GM23338 (cell line): ENCODE data around the gene EPG5. TPM values are rescaled to one million over a fixed set of nuclear protein-coding genes. Genes with fewer than 3 reads are reported as not detected.

Source experiments
- ATAC-seq: fragments of 200-7000 bp; cut with Tn5 transposase; 3 replicates; pipeline ENCODE4 v1.9.1; 2020
- DNase-seq: peaks from one replicate; pipeline ENCODE4 v3.0.0-alpha.2; 2015; ENCODE audit warnings: low spot score
- H2AFZ ChIP-seq: fragments of 200-600 bp; sonication (generic); 2 replicates; pipeline ENCODE4 v1.8.0; 2016; ENCODE audit warnings: antibody characterized with exemption, mild to moderate bottlenecking, moderate library complexity
- H3F3A ChIP-seq: fragments of 200-600 bp; sonication (generic); replicated peaks from 2 replicates; pipeline ENCODE4 v1.8.0; 2017; ENCODE audit warnings: antibody characterized with exemption, mixed run types, low read depth
- H3K27ac ChIP-seq: fragments of 200-600 bp; sonication (generic); 2 replicates; pipeline ENCODE4 v1.6.1; 2016; ENCODE audit warnings: low read depth
- H3K27me3 ChIP-seq: fragments of 200-600 bp; sonication (generic); 2 replicates; pipeline ENCODE4 v1.8.0; 2016; ENCODE audit warnings: mild to moderate bottlenecking, mixed run types, moderate library complexity; ENCODE audit not compliant: insufficient read depth
- H3K36me3 ChIP-seq: fragments of 200-600 bp; sonication (generic); 2 replicates; pipeline ENCODE4 v1.8.0; 2016; ENCODE audit warnings: mild to moderate bottlenecking; ENCODE audit not compliant: insufficient read depth
- H3K4me1 ChIP-seq: fragments of 200-600 bp; sonication (generic); 2 replicates; pipeline ENCODE4 v1.8.0; 2016; ENCODE audit warnings: mild to moderate bottlenecking, moderate library complexity; ENCODE audit not compliant: insufficient read depth
- H3K4me2 ChIP-seq: fragments of 200-600 bp; sonication (generic); 2 replicates; pipeline ENCODE4 v1.7.1; 2017; ENCODE audit warnings: mixed run types
- H3K4me3 ChIP-seq: fragments of 200-600 bp; sonication (generic); 2 replicates; pipeline ENCODE4 v1.6.1; 2016; ENCODE audit warnings: mixed run types
- H3K79me2 ChIP-seq: fragments of 200-600 bp; sonication (generic); replicated peaks from 2 replicates; pipeline ENCODE4 v1.8.0; 2017; ENCODE audit warnings: mild to moderate bottlenecking; ENCODE audit not compliant: insufficient read depth
- H3K9me2 ChIP-seq: fragments of 200-600 bp; sonication (generic); 2 replicates; pipeline ENCODE4 v1.8.0; 2017; ENCODE audit not compliant: insufficient read depth
- H4K20me1 ChIP-seq: fragments of 200-600 bp; sonication (generic); replicated peaks from 2 replicates; pipeline ENCODE4 v1.8.0; 2017; ENCODE audit warnings: mild to moderate bottlenecking; ENCODE audit not compliant: insufficient read depth
- H3K27ac Mint-ChIP-seq: 2 replicates; pipeline ENCODE4 v1.8.0; 2020; ENCODE audit warnings: inconsistent platforms, mild to moderate bottlenecking, moderate library complexity, mixed read lengths
- H3K27me3 Mint-ChIP-seq: 3 replicates; pipeline ENCODE4 v1.8.0; 2022; ENCODE audit warnings: low read depth, mild to moderate bottlenecking, moderate library complexity, mixed read lengths, inconsistent platforms; ENCODE audit not compliant: insufficient read depth, poor library complexity
- H3K36me3 Mint-ChIP-seq: 3 replicates; pipeline ENCODE4 v1.8.0; 2021; ENCODE audit warnings: low read depth, mild to moderate bottlenecking, inconsistent platforms, moderate library complexity, mixed read lengths
- H3K4me1 Mint-ChIP-seq: 3 replicates; pipeline ENCODE4 v1.8.0; 2020; ENCODE audit warnings: mild to moderate bottlenecking, inconsistent platforms, mixed read lengths
- H3K4me3 Mint-ChIP-seq: 3 replicates; pipeline ENCODE4 v1.8.0; 2021; ENCODE audit warnings: moderate library complexity, mild to moderate bottlenecking, inconsistent platforms, mixed read lengths
- H3K9me3 Mint-ChIP-seq: 3 replicates; pipeline ENCODE4 v1.8.0; 2020; ENCODE audit warnings: moderate library complexity, mild to moderate bottlenecking, inconsistent platforms, mixed read lengths
- CREB1 ChIP-seq: fragments of 250-450 bp; sonication (Bioruptor Pico); IDR thresholded peaks from 2 replicates; pipeline ENCODE4 v1.5.0; 2020; ENCODE audit warnings: low read depth, mild to moderate bottlenecking, moderate library complexity
- EZH2phosphoT487 ChIP-seq: fragments of 200-600 bp; sonication (generic); IDR thresholded peaks from one replicate; pipeline ENCODE4 v1.8.1; 2018; ENCODE audit warnings: antibody characterized with exemption; ENCODE audit not compliant: unreplicated experiment
- JUNB ChIP-seq: IDR thresholded peaks from one replicate; pipeline ENCODE4 v1.6.1; 2016; ENCODE audit warnings: antibody characterized with exemption; ENCODE audit not compliant: unreplicated experiment
- NANOG ChIP-seq: IDR thresholded peaks from 2 replicates; pipeline ENCODE4 v1.6.1; 2016; ENCODE audit warnings: antibody characterized with exemption, borderline replicate concordance
- POLR2AphosphoS5 ChIP-seq: IDR thresholded peaks from 2 replicates; pipeline ENCODE4 v1.6.1; 2016; ENCODE audit warnings: antibody characterized with exemption, low read depth
- REST ChIP-seq: IDR thresholded peaks from one replicate; pipeline ENCODE4 v1.6.1; 2018; ENCODE audit warnings: antibody characterized with exemption; ENCODE audit not compliant: unreplicated experiment
- STAT1 ChIP-seq: IDR thresholded peaks from one replicate; pipeline ENCODE4 v1.6.1; 2016; ENCODE audit warnings: antibody characterized with exemption; ENCODE audit not compliant: unreplicated experiment
- ZNF114 ChIP-seq: fragments of 250-450 bp; sonication (Bioruptor Pico); IDR thresholded peaks from 2 replicates; pipeline ENCODE4 v1.5.0; 2020; ENCODE audit warnings: mild to moderate bottlenecking, moderate library complexity
- ZNF462 ChIP-seq: fragments of 250-450 bp; sonication (Bioruptor Pico); IDR thresholded peaks from 2 replicates; pipeline ENCODE4 v1.5.0; 2020; ENCODE audit warnings: mild to moderate bottlenecking, moderate library complexity
- polyA plus RNA-seq: library from polyadenylated mRNA; unstranded; fragments of >200 nt; fragmentation: Nextera tagmentation; extraction: Ambion mirVana; gene quantifications from 2 replicates; pipeline ENCODE4 v1.2.1, GENCODE V29; 2016
- total RNA-seq: library from RNA; depleted of rRNA; stranded (reverse); fragments of >200 nt; shearing (Covaris generic); gene quantifications from 2 replicates; pipeline ENCODE4 v1.2.3, GENCODE V29; 2014

The EPG5 gene
- total and polyA plus RNA-seq, 2 experiments from 2014 or later: 4.1 to 29.2 TPM

GRCh38 chr18:45997700-45998151 is 30.6 kb upstream of the EPG5 start (continued):
- TF ChIP-seq ZNF462 (CRISPR knock-in tag) (no peak), STAT1 (no peak)

- no peaks in the 10 kb centered on the region for H3K9me3 Mint-ChIP-seq
- ATAC-seq: no peak
- H3K4me1 ChIP-seq: peaks cover 8% of the 10 kb centered on the region
- H3K27ac ChIP-seq: no peak overlapping the region
- H3K79me2 ChIP-seq: no peaks in the 10 kb centered on the region
- H3K9me2 ChIP-seq: no peaks in the 10 kb centered on the region
- H4K20me1 ChIP-seq: no peaks in the 10 kb centered on the region
- H3K27me3 ChIP-seq: no peaks in the 10 kb centered on the region
- H3K36me3 Mint-ChIP-seq: no peaks in the 10 kb centered on the region
- no peaks in the 10 kb centered on the region for H3F3A ChIP-seq
- H3K4me3 ChIP-seq: no peak overlapping the region
- no peak for TF ChIP-seq CREB1 (CRISPR knock-in tag)
- no peak for TF ChIP-seq STAT1
- no peak for TF ChIP-seq EZH2phosphoT487
- no peak for TF ChIP-seq ZNF114 (CRISPR knock-in tag)
- no peak for TF ChIP-seq POLR2AphosphoS5
- TF ChIP-seq JUNB: no peak
- TF ChIP-seq NANOG: no peak
- no peak for TF ChIP-seq REST
- no peak overlapping the region for H2AFZ ChIP-seq
- peaks cover 14% of the 10 kb centered on the region for H3K4me1 Mint-ChIP-seq
- no peaks in the 10 kb centered on the region for H3K27me3 Mint-ChIP-seq
- no peak overlapping the region for H3K4me2 ChIP-seq
- H3K27ac Mint-ChIP-seq: no peak overlapping the region
- H3K36me3 ChIP-seq: no peaks in the 10 kb centered on the region
- DNase-seq: no peak
- no peak overlapping the region for H3K4me3 Mint-ChIP-seq
Observed at GRCh38 chr18:45995461-45995860, 28.3 kb upstream of the EPG5 start.
